Renal cortical epithelial cell (primary cell): ENCODE data around the gene PRKG2. TPM values are rescaled to one million over a fixed set of nuclear protein-coding genes. Genes with fewer than 3 reads are reported as not detected.

ENCODE experiments used
- DNase-seq: peaks from one replicate; pipeline ENCODE4 v3.0.0-alpha.2; 2011; ENCODE audit warnings: low read depth
- total RNA-seq: library from RNA; depleted of rRNA; stranded (reverse); fragments of >200 nt; gene quantifications from 2 replicates; pipeline ENCODE4 v1.2.3, GENCODE V29; 2014

The PRKG2 gene
- total RNA-seq, 1 donor from 2014 or later: 0.89 TPM

GRCh38 chr4:81218206-81218605 lies 3.2 kb upstream of the PRKG2 start:
- DNase-seq: no peak

DNA sequence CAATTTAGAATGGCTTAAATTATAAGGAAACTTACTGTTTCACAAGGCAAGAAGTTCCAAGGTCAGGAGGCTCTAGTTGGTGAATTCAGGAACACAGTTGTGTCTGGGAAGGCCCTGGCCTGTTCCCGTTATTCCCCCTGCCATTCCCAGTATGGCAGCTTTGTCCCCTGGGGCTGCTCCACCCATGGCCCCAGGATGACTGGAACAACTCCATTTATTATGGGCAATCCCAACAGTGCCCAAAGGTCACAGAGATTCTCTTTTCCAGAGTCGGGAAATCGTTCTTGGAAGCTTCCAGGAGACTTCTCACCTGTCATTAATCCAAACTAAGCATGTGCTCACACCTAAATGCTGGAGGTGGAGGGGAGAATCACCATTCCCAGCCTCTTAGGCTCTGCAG lies 2.8 kb upstream of the PRKG2 start:
- no peak for DNase-seq

GRCh38 chr4:81215931-81216330 lies 909 bp upstream of the PRKG2 start:
- no peak for DNase-seq

GRCh38 chr4:81214144-81214880 lies 710 bp downstream of the PRKG2 start:
- no peak for DNase-seq

- DNase-seq: no peak
Measured at GRCh38 chr4:81213671-81214070, 1.4 kb downstream of the PRKG2 start.

DNA sequence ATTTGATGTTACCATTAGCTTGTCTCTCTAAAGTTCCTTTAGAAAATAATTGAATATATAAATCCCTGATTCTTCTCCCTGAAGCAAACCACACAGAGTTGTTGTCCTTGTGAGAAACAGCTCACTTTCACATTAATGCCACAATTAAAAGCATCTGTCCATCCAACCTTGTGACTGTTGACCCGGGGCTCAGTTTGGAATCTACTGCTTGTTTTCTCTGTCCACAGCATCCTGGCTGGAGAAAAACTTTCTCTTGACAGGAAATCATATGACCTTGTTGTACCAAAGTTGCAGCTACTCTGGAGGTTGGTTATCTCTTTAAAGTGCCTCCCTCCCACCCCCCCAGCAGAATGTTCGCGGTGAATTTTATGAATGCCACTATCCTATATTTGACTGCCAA lies 3.1 kb downstream of the PRKG2 start:
- no peak for DNase-seq

GRCh38 chr4:81207828-81208227 lies 7.2 kb downstream of the PRKG2 start:
- DNase-seq: no peak

GRCh38 chr4:81205302-81205701 lies 9.7 kb downstream of the PRKG2 start:
- no peak for DNase-seq

DNA sequence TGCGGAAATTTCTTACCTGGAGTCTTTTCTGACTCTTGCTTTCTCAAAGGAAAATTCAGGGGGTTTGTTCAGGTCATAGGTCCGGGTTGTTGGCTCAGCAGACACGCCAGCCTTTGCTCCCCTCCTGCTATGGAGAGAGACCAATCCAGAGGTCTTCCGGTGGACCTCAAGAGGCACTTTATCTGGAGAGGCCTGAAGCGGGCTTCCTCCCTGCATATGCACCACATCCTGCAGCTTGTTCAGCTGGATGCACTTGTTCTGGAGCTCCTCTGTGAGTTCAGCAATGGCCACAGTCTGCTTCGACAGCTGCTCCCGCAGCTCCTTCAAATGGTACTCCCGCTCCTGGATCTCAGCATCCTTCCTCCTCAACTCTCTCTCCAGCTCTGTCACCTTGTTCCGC lies 10.5 kb downstream of the PRKG2 start:
- DNase-seq: no peak

- no peak for DNase-seq
Measured at GRCh38 chr4:81199831-81200230, 15.2 kb downstream of the PRKG2 start.

- no peak for DNase-seq
Measured at GRCh38 chr4:81198609-81199008, 16.4 kb downstream of the PRKG2 start.

DNA sequence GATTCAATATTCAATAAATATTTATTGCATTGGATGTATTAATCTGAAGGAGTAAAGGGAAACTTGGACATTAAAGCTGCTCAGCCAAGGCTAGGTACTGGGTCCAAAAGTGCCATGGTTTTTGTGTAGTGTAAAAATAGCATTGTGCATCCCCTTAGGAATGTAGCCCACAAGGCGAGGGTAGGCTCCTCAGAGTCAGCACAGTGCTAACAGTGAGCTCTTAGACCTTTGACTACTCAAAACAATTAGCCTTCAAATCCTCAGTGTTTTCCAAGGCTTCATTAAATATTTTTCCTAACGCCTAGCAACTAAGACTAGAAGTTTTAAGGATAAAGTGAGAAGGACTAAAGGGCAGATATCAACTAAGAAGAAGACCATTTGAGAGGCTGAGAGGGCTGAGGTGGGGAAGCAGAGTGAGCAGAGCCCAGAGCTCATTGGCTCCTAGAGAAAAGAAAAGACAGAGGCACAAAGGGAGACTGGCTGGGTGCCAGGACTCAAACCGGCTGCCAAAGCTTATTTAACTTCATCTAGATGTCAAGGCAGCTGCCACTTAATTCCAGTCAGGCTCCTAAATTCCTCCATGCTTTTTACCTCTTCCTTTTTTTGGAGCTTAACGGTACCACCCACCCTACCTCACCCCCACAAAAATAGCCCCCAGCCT lies 17.0 kb downstream of the PRKG2 start:
- DNase-seq: no peak

- no peak for DNase-seq
Measured at GRCh38 chr4:81196126-81196650, 18.8 kb downstream of the PRKG2 start.

- no peak for DNase-seq
Measured at GRCh38 chr4:81195475-81195874, 19.5 kb downstream of the PRKG2 start.

- DNase-seq: no peak
Measured at GRCh38 chr4:81194286-81194685, 20.7 kb downstream of the PRKG2 start.

GRCh38 chr4:81180916-81181315 lies 34.1 kb downstream of the PRKG2 start:
- DNase-seq: no peak

DNA sequence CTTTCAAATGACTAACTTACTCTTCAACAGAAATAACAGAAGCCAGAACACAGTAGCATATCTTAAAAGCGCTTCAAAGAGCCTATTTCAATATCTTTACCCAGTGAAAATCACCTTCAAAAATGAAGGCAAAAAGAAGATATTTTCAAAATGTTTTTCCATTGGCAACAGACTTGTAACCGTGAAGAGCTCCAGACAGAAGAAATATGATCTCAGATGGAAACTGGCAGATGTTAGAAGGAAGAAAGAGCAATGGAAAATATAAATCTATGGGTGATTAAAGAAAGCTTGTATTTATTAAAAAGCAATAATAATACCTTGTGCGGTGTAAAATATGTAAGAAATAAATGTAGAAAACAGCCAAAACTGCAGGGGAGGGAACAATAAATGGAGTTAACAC lies 35.7 kb downstream of the PRKG2 start:
- DNase-seq: no peak

DNA sequence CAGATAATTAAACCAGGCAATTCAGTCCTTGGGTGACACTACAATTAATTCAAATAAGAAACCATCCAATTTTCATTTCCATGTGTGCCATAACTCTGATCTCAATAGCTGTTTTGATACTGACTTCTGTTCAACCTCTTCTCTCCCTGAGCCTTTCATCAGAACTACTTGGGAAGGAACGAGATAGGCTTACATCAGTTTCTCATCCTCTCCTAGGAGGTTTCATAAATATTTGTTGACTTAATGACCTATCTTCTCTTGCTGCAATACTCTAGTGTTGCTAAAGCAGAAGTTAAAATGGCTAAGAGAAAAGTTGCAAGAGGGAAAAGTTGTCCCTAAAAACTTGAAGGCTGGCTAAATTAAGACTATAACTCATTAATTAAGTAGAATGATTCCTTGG lies 41.8 kb downstream of the PRKG2 start:
- no peak for DNase-seq

- no peak for DNase-seq
Measured at GRCh38 chr4:81166458-81167160, 48.4 kb downstream of the PRKG2 start.

GRCh38 chr4:81165861-81166430 lies 49.1 kb downstream of the PRKG2 start:
- no peak for DNase-seq

GRCh38 chr4:81164623-81165416 lies 50.2 kb downstream of the PRKG2 start:
- DNase-seq: peak; percentile 90

- DNase-seq: no peak
Measured at GRCh38 chr4:81164126-81164525, 50.9 kb downstream of the PRKG2 start.
